GM12892 (cell line): ENCODE measurements around the gene PPP1R12A.

Experiments used
- POLR2A ChIP-seq: IDR thresholded peaks from 2 replicates; pipeline ENCODE4 v1.6.1; 2011; ENCODE audit warnings: low read depth, low read length, control low read depth
- POLR2AphosphoS5 ChIP-seq: IDR thresholded peaks from 2 replicates; pipeline ENCODE4 v1.6.1; 2011; ENCODE audit warnings: low read depth, low read length, control low read depth

DNA sequence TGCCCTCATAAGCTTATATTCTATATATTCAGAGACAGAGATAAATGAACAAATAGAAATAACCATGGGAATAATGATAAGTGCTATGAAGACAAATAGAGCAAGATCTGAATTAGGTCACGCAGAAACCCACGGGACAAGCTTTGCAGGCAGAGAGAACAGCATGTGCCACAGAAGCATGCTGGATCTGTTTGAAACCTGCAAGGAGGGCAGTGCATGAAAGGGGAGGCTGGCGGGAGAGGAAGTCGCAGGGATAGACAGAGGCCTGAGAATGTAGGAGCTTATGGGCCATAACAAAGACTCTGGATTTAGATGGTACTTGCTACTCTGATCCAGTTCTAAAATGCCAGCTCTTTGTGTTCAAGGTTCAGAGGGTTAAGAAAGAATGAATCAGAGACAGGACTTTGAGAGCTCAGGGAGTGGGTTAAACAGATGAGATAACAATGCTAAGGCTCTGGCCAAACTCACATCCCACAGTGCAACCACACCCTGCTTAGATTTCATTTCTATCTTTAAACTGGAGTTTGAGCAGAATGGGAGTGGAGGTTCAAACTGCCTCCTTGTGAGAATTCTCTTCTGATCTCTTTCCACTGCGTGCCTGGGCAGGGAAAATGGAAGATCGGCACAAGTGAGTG lies 49.2 kb upstream of the PPP1R12A start:
- TF ChIP-seq POLR2AphosphoS5 (no peak), POLR2A (no peak)
